H1 (cell line): ENCODE results near the gene CENPF. TPM values are rescaled to one million over a fixed set of nuclear protein-coding genes. Genes with fewer than 3 reads are reported as not detected.

ENCODE experiments used
- CTCF ChIA-PET: fragments of 300-600 bp; sonication (Branson Sonifier 250); formaldehyde crosslinking; loops from one replicate; lab custom pipeline; 2021; ENCODE audit not compliant: partially characterized antibody; lab: Charles Lee
- POLR2A ChIA-PET: fragments of 300-600 bp; sonication (Branson Sonifier 250); formaldehyde crosslinking; loops from one replicate; lab custom pipeline; 2021; ENCODE audit warnings: inconsistent platforms; ENCODE audit not compliant: partially characterized antibody; lab: Charles Lee
- DNase-seq, 2 experiments: peaks; one replicate each; pipeline versions ENCODE4 v3.0.0 to v3.0.0-alpha.2; 2010 to 2022; ENCODE audit warnings: low spot score in 2 of 2, low read depth in 1 of 2, mixed read lengths in 1 of 2
- FAIRE-seq: peaks from 2 replicates; lab custom pipeline; 2011; peaks lifted over from hg19 to GRCh38; lab: Jason Lieb, UNC
- H2AFZ ChIP-seq: 2 replicates; pipeline ENCODE4 v1.8.1; 2012; ENCODE audit warnings: low read length, inconsistent platforms
- H2AK5ac ChIP-seq: 2 replicates; pipeline ENCODE4 v1.6.1; 2013; ENCODE audit warnings: low read depth, low read length
- H2BK120ac ChIP-seq: replicated peaks from 2 replicates; pipeline ENCODE3; 2013; ENCODE audit warnings: low read depth, low read length, inconsistent platforms
- H2BK12ac ChIP-seq: 2 replicates; pipeline ENCODE4 v1.6.1; 2013; ENCODE audit warnings: low read depth, low read length
- H2BK15ac ChIP-seq: 2 replicates; pipeline ENCODE4 v1.6.1; 2013; ENCODE audit warnings: low read length
- H2BK20ac ChIP-seq: 2 replicates; pipeline ENCODE4 v1.6.1; 2013; ENCODE audit warnings: low read length
- H2BK5ac ChIP-seq: 2 replicates; pipeline ENCODE4 v1.6.1; 2013; ENCODE audit warnings: low read depth, low read length
- H3K14ac ChIP-seq: 2 replicates; pipeline ENCODE4 v1.6.1; 2013; ENCODE audit warnings: inconsistent platforms; ENCODE audit not compliant: insufficient read length
- H3K18ac ChIP-seq: 2 replicates; pipeline ENCODE4 v1.6.1; 2013; ENCODE audit warnings: low read length; ENCODE audit errors: extremely low read depth
- H3K23ac ChIP-seq: 2 replicates; pipeline ENCODE4 v1.6.1; 2013; ENCODE audit warnings: inconsistent platforms; ENCODE audit not compliant: insufficient read length
- H3K23me2 ChIP-seq: 2 replicates; pipeline ENCODE4 v1.6.1; 2013; ENCODE audit warnings: low read depth, low read length
- H3K27ac ChIP-seq: 2 replicates; pipeline ENCODE4 v1.6.1; 2011; ENCODE audit warnings: low read depth, low read length, inconsistent platforms
- H3K27me3 ChIP-seq, 4 experiments: replicated peaks in 1 of 4; 1 replicate in 1 of 4; 2 replicates in 3 of 4; pipeline versions ENCODE4 v1.6.1 to v1.8.1; 2011 to 2013; ENCODE audit warnings: low read length in 3 of 4, mild to moderate bottlenecking in 3 of 4, inconsistent platforms in 2 of 4, mixed read lengths in 2 of 4, moderate library complexity in 1 of 4; ENCODE audit not compliant: control insufficient read depth in 3 of 4, insufficient read depth in 3 of 4; ENCODE audit errors: extremely low read depth in 1 of 4
- H3K36me3 ChIP-seq, 4 experiments: 2 replicates each; pipeline versions ENCODE4 v1.6.1 to v1.8.1; 2011 to 2013; ENCODE audit warnings: mild to moderate bottlenecking in 4 of 4, low read length in 3 of 4, moderate library complexity in 2 of 4, control low read depth in 1 of 4, inconsistent platforms in 1 of 4; ENCODE audit not compliant: insufficient read depth in 4 of 4, control insufficient read depth in 2 of 4
- H3K4ac ChIP-seq: replicated peaks from 2 replicates; pipeline ENCODE3; 2013; ENCODE audit warnings: low read length, low read depth, mixed read lengths, inconsistent platforms; ENCODE audit not compliant: insufficient read length
- H3K4me1 ChIP-seq, 4 experiments: replicated peaks in 1 of 4; 1 replicate in 1 of 4; 2 replicates in 3 of 4; pipeline versions ENCODE4 v1.6.1 to v1.8.1; 2011 to 2013; ENCODE audit warnings: low read length in 3 of 4, inconsistent platforms in 2 of 4, mixed read lengths in 1 of 4; ENCODE audit not compliant: insufficient read depth in 4 of 4, control insufficient read depth in 3 of 4
- H3K4me2 ChIP-seq, 2 experiments: 2 replicates each; pipeline versions ENCODE4 v1.6.1 to v1.8.1; 2011 to 2013; ENCODE audit warnings: low read depth in 2 of 2, low read length in 2 of 2, control low read depth in 1 of 2, inconsistent platforms in 1 of 2, mild to moderate bottlenecking in 1 of 2; ENCODE audit not compliant: insufficient read depth in 1 of 2
- H3K4me3 ChIP-seq, 4 experiments: fragments of 200-600, 300-600 bp in 1 of 4; sonication (generic), shearing (Covaris generic), sonication (Bioruptor Twin) in 1 of 4; 2 replicates each; pipeline versions ENCODE4 v1.5.1 to v1.8.1; 2011 to 2016; ENCODE audit warnings: low read length in 4 of 4, low read depth in 3 of 4, control low read depth in 2 of 4, inconsistent platforms in 2 of 4, mild to moderate bottlenecking in 2 of 4, mixed read lengths in 1 of 4, moderate library complexity in 1 of 4; ENCODE audit not compliant: insufficient read depth in 2 of 4; ENCODE audit errors: extremely low read depth in 1 of 4
- H3K56ac ChIP-seq: replicated peaks from 2 replicates; pipeline ENCODE3; 2013; ENCODE audit warnings: low read depth, mild to moderate bottlenecking, mixed read lengths, low read length, inconsistent platforms; ENCODE audit not compliant: insufficient read length
- H3K79me1 ChIP-seq: 2 replicates; pipeline ENCODE4 v1.6.1; 2013; ENCODE audit warnings: low read depth, low read length, control low read depth
- H3K79me2 ChIP-seq, 2 experiments: 2 replicates each; pipeline versions ENCODE4 v1.6.1 to v1.8.1; 2012 to 2013; ENCODE audit warnings: low read length in 2 of 2, mild to moderate bottlenecking in 2 of 2, inconsistent platforms in 1 of 2; ENCODE audit not compliant: insufficient read depth in 2 of 2, control insufficient read depth in 1 of 2
- H3K9ac ChIP-seq, 4 experiments: replicated peaks in 1 of 4; 1 replicate in 1 of 4; 2 replicates in 3 of 4; pipeline versions ENCODE4 v1.6.1 to v1.8.1; 2011 to 2013; ENCODE audit warnings: low read depth in 3 of 4, low read length in 3 of 4, control low read depth in 2 of 4, mild to moderate bottlenecking in 2 of 4, moderate library complexity in 2 of 4, inconsistent platforms in 1 of 4; ENCODE audit errors: extremely low read depth in 1 of 4
- H3K9me3 ChIP-seq, 2 experiments: 2 replicates each; pipeline versions ENCODE4 v1.6.1 to v1.8.1; 2012 to 2013; ENCODE audit warnings: mild to moderate bottlenecking in 2 of 2, moderate library complexity in 2 of 2, control low read depth in 1 of 2, inconsistent platforms in 1 of 2, low read depth in 1 of 2, low read length in 1 of 2, mixed read lengths in 1 of 2; ENCODE audit not compliant: insufficient read depth in 2 of 2
- H4K20me1 ChIP-seq, 2 experiments: replicated peaks in 1 of 2; 2 replicates each; pipeline versions ENCODE3 to v1.8.1; 2011 to 2013; ENCODE audit warnings: inconsistent platforms in 2 of 2, low read length in 2 of 2, mild to moderate bottlenecking in 1 of 2; ENCODE audit not compliant: insufficient read depth in 2 of 2, control insufficient read depth in 1 of 2
- H4K5ac ChIP-seq: 2 replicates; pipeline ENCODE4 v1.6.1; 2013; ENCODE audit warnings: low read length, low read depth, mixed read lengths, inconsistent platforms; ENCODE audit not compliant: insufficient read length
- H4K8ac ChIP-seq: 2 replicates; pipeline ENCODE4 v1.8.0; 2013; ENCODE audit warnings: mild to moderate bottlenecking, moderate library complexity, low read length, inconsistent platforms; ENCODE audit not compliant: insufficient read depth; ENCODE audit errors: extremely low read depth
- H4K91ac ChIP-seq: replicated peaks from 2 replicates; pipeline ENCODE3; 2013; ENCODE audit warnings: low read length, mixed read lengths, inconsistent platforms; ENCODE audit not compliant: insufficient read length
- ASH2L ChIP-seq: fragments of 200-600, 300-600 bp; sonication (generic); IDR thresholded peaks from one replicate; pipeline ENCODE4 v1.7.1; 2017; ENCODE audit warnings: low read length
- ATF3 ChIP-seq: IDR thresholded peaks from 2 replicates; pipeline ENCODE4 v1.6.1; 2011; ENCODE audit warnings: low read depth, mild to moderate bottlenecking, low read length; ENCODE audit not compliant: insufficient read depth
- CBX8 ChIP-seq: fragments of 300-800, 300-1000 bp; sonication (generic); IDR thresholded peaks from 2 replicates; pipeline ENCODE4 v1.7.1; 2016; ENCODE audit warnings: low read depth, low read length, borderline replicate concordance
- CEBPB ChIP-seq: IDR thresholded peaks from 2 replicates; pipeline ENCODE4 v1.6.1; 2012; ENCODE audit warnings: low read depth, low read length
- KDM4A ChIP-seq: IDR thresholded peaks from one replicate; pipeline ENCODE4 v1.7.1; 2012; ENCODE audit warnings: low read depth, mild to moderate bottlenecking, moderate library complexity, low read length, inconsistent platforms; ENCODE audit not compliant: severe bottlenecking
- POLR2AphosphoS5 ChIP-seq: IDR thresholded peaks from 2 replicates; pipeline ENCODE4 v1.6.1; 2011; ENCODE audit warnings: low read depth, low read length
- RAD21 ChIP-seq, 2 experiments: IDR thresholded peaks in 1 of 2; conservative IDR thresholded peaks in 1 of 2; 2 replicates each; pipeline ENCODE4 v1.6.1; 2011; ENCODE audit warnings: low read depth in 2 of 2, low read length in 2 of 2, improper control_type of control experiment in 1 of 2, inconsistent platforms in 1 of 2, mild to moderate bottlenecking in 1 of 2, moderate library complexity in 1 of 2
- RFX5 ChIP-seq: IDR thresholded peaks from 2 replicates; pipeline ENCODE4 v1.6.1; 2011; ENCODE audit warnings: low read depth, low read length, improper control_type of control experiment, borderline replicate concordance
- RXRA ChIP-seq: IDR thresholded peaks from 2 replicates; pipeline ENCODE4 v1.6.1; 2011; ENCODE audit warnings: low read depth, mild to moderate bottlenecking, low read length, moderate library complexity; ENCODE audit not compliant: insufficient read depth
- SIX5 ChIP-seq: IDR thresholded peaks from 2 replicates; pipeline ENCODE4 v1.6.1; 2011; ENCODE audit warnings: mild to moderate bottlenecking, low read depth, low read length
- SP4 ChIP-seq: IDR thresholded peaks from 2 replicates; pipeline ENCODE4 v1.6.1; 2012; ENCODE audit warnings: low read length, inconsistent platforms
- SRF ChIP-seq: IDR thresholded peaks from 2 replicates; pipeline ENCODE4 v1.6.1; 2011; ENCODE audit warnings: mild to moderate bottlenecking, low read depth, low read length, moderate library complexity
- TBP ChIP-seq: IDR thresholded peaks from 2 replicates; pipeline ENCODE4 v1.6.1; 2011; ENCODE audit warnings: low read depth, low read length, improper control_type of control experiment
- TCF12 ChIP-seq: IDR thresholded peaks from 2 replicates; pipeline ENCODE4 v1.6.1; 2011; ENCODE audit warnings: low read depth, mild to moderate bottlenecking, low read length
- WGBS, 2 experiments: shearing (Covaris generic) in 1 of 2; methylation state at CpG; one replicate each; pipeline versions ENCODE4 v1.1.6 to v1.1.7; 2013 to 2015; ENCODE audit warnings: low lambda C conversion rate in 2 of 2, mixed read lengths in 2 of 2, inconsistent platforms in 1 of 2, low coverage in 1 of 2, missing lambda C conversion rate in 1 of 2; ENCODE audit not compliant: insufficient replicate concordance in 2 of 2, insufficient coverage in 1 of 2, insufficient read length in 1 of 2; ENCODE audit errors: extremely low coverage in 1 of 2, missing lambda C conversion rate in 1 of 2; 5-methylcytosine and 5-hydroxymethylcytosine counted together
- polyA plus RNA-seq, 7 experiments: library from polyadenylated mRNA; depleted of rRNA in 3 of 7; stranded (reverse) in 5 of 7; unstranded in 2 of 7; fragments of >200 nt in 5 of 7; fragments of 200-250 nt in 2 of 7; gene quantifications; 1 replicate in 5 of 7; 2 replicates in 1 of 7; 4 replicates in 1 of 7; pipeline versions ENCODE4 v1.2.1 to v1.2.3, GENCODE V29; 2011 to 2013; ENCODE audit warnings: missing spikeins in 2 of 7, mixed read lengths in 2 of 7
- total RNA-seq: library from RNA; stranded (reverse); fragmentation: NEBNext Ultra II Directional; extraction: Animal tissue kit (Norgen Biotek cat#: 25700); gene quantifications from 2 replicates; pipeline ENCODE4 v1.2.1, GENCODE V29; 2021

The CENPF gene
- total and polyA plus RNA-seq, 2 of the 8 experiments (the other 6 are each of a cell fraction or from before 2014, with no cell fraction given) = 13.7 to 170 TPM

DNA sequence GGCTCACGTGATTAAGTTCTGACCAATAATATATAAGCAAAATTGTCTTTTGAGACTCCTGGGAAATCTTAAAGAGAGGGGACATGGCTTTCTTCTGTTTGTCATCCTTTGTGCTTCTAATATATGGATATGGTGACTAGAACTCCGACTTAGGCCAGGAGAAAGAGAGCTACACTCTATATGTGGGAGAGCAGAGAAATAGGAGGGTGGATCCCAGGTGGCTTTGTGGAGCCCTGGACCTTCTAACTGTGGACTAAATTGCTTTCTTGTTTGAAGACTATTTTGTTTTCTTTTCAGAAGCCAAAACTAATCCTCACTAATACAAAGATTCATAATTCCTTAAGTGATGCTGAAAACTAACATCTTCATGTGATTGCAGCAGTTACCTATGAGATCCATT is 75.0 kb downstream of the CENPF start:
- Histone ChIP-seq H3K4me3 (no peak overlapping the region), H3K23ac (no peak overlapping the region), H3K56ac (no peak overlapping the region), H2AK5ac (no peak overlapping the region), H2BK15ac (no peak overlapping the region), H4K20me1 (no peaks in the 10 kb centered on the region), H3K9me3 (no peaks in the 10 kb centered on the region), H3K9ac (no peak overlapping the region), H4K8ac (no peak overlapping the region), H3K4me1 (no peaks in the 10 kb centered on the region), H2AFZ (no peak overlapping the region), H3K27ac (no peak overlapping the region), H2BK12ac (no peak overlapping the region), H3K4me2 (no peak overlapping the region), H3K79me2 (no peaks in the 10 kb centered on the region), H2BK120ac (no peak overlapping the region), H2BK20ac (no peak overlapping the region), H4K5ac (no peak overlapping the region), H3K18ac (no peak overlapping the region), H3K79me1 (no peaks in the 10 kb centered on the region), H3K14ac (no peak overlapping the region), H3K27me3 (no peaks in the 10 kb centered on the region), H3K4ac (no peak overlapping the region), H4K91ac (no peak overlapping the region), H2BK5ac (no peak overlapping the region), H3K23me2 (no peaks in the 10 kb centered on the region), H3K36me3 (no peaks in the 10 kb centered on the region; a peak in 1 of 8 replicates)
- ChIA-PET POLR2A (no interaction called here), CTCF (no interaction called here)
- 82% methylated on average over 2 of the region's 2 CpGs; no CpG with 5 or more reads in 1 of the 2 experiments for WGBS, 2 experiments
- DNase-seq = no peak
- FAIRE-seq = no peak
- TF ChIP-seq ASH2L (no peak), ATF3 (no peak), KDM4A (no peak), SIX5 (no peak), RAD21 (IDR thresholded peaks at IDR 0.05 in 1 of 2, conservative IDR thresholded peaks at IDR 0.05 in 1 of 2; ENCODE audit: low read depth in 2 of 2, low read length in 2 of 2) (no peak), RXRA (no peak), CEBPB (no peak), TCF12 (no peak), CBX8 (no peak), TBP (no peak), POLR2AphosphoS5 (no peak), SP4 (no peak), SRF (no peak), RFX5 (no peak)
